Progenitor cell of endocrine pancreas (in vitro differentiated cells): ENCODE results near the gene POLK. TPM values are rescaled to one million over a fixed set of nuclear protein-coding genes. Genes with fewer than 3 reads are reported as not detected.

Experiments
- DNase-seq: peaks from one replicate; pipeline ENCODE4 v3.0.0; 2021; ENCODE audit warnings: low spot score; ENCODE audit not compliant: unreplicated experiment
- H3K27ac Mint-ChIP-seq: 2 replicates; pipeline ENCODE4 v1.8.0; 2021; ENCODE audit warnings: mild to moderate bottlenecking, moderate library complexity, mixed read lengths
- H3K27me3 Mint-ChIP-seq: 2 replicates; pipeline ENCODE4 v1.8.0; 2021; ENCODE audit warnings: mixed read lengths
- H3K36me3 Mint-ChIP-seq: 2 replicates; pipeline ENCODE4 v1.8.0; 2022; ENCODE audit warnings: mixed read lengths; ENCODE audit not compliant: insufficient read depth
- H3K4me1 Mint-ChIP-seq: 2 replicates; pipeline ENCODE4 v1.8.0; 2021; ENCODE audit warnings: low read depth, mixed read lengths
- H3K4me3 Mint-ChIP-seq: 2 replicates; pipeline ENCODE4 v1.8.0; 2021; ENCODE audit warnings: low read depth, mild to moderate bottlenecking, moderate library complexity, mixed read lengths
- H3K9me3 Mint-ChIP-seq: 2 replicates; pipeline ENCODE4 v1.8.0; 2021; ENCODE audit warnings: low read depth, mixed read lengths
- CTCF ChIP-seq: fragments of 200-600 bp; sonication (generic); IDR thresholded peaks from one replicate; pipeline ENCODE4 v1.5.0; 2021; ENCODE audit warnings: antibody characterized with exemption, mild to moderate bottlenecking; ENCODE audit not compliant: unreplicated experiment
- total RNA-seq: library from RNA; stranded (reverse); gene quantifications from 2 replicates; pipeline ENCODE4 v1.2.1, GENCODE V29; 2021

Gene POLK
- total RNA-seq, 1 donor from 2014 or later = 20.2 TPM

DNA sequence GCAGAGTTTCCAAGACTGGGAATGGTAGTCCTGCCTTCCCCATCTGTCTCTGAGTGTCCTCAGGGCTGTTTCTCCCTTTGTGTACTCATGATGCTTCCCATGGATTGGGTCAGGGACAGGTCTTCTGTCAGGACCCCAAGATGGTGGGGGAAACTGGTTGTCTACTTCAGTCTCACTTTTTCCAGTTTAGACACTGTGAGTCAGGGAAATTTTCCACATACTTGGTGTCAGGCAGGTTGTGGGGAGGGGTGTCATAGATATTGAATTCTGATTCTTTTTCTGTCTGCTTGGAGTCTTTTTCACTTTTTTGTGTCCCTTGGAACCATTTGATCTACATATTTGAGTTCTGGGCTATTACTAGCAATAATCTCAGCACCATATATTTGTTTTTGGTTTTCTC is 10.3 kb downstream of the POLK start:
- no peak for TF ChIP-seq CTCF
- Mint-ChIP-seq H3K27me3 (no peaks in the 10 kb centered on the region), H3K27ac (no peak overlapping the region), H3K4me3 (no peak overlapping the region), H3K4me1 (peaks cover 5% of the 10 kb centered on the region), H3K9me3 (peaks cover 28% of the 10 kb centered on the region), H3K36me3 (peaks cover 25% of the 10 kb centered on the region)
- no peak for DNase-seq

GRCh38 chr5:75522542-75522941 is 10.9 kb downstream of the POLK start:
- peaks cover 25% of the 10 kb centered on the region for H3K36me3 Mint-ChIP-seq
- peaks cover 5% of the 10 kb centered on the region for H3K4me1 Mint-ChIP-seq
- no peak overlapping the region for H3K4me3 Mint-ChIP-seq
- no peak for DNase-seq
- peaks cover 28% of the 10 kb centered on the region for H3K9me3 Mint-ChIP-seq
- H3K27me3 Mint-ChIP-seq = no peaks in the 10 kb centered on the region
- TF ChIP-seq CTCF = no peak
- H3K27ac Mint-ChIP-seq = no peak overlapping the region

GRCh38 chr5:75523275-75523674 is 11.6 kb downstream of the POLK start:
- DNase-seq = no peak
- TF ChIP-seq CTCF = no peak
- Mint-ChIP-seq H3K27ac (peak overlapping the region; percentile 69), H3K9me3 (peaks cover 24% of the 10 kb centered on the region), H3K4me1 (peaks cover 5% of the 10 kb centered on the region), H3K36me3 (peaks cover 21% of the 10 kb centered on the region), H3K4me3 (no peak overlapping the region), H3K27me3 (no peaks in the 10 kb centered on the region)

DNA sequence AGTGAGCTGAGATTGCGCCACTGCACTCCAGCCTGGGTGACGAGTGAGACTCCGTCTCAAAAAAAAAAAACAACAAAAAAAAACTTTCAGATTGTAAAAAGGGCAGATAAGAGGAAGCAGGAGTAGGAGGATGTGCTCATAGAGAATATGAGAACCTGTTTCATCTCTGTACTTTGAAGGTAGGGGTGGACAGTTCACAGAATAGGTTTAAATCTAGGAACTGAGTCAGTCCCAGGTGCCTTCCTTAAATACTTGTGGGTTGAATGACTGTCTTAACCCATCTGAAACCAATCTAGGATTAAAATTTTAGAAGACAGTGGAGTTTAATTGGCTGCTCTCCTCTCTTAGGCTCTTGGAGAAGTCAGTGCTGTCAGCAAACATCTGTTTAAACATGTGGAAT is 12.4 kb downstream of the POLK start:
- Mint-ChIP-seq H3K4me1 (peaks cover 6% of the 10 kb centered on the region), H3K27ac (no peak overlapping the region), H3K4me3 (no peak overlapping the region), H3K36me3 (peaks cover 19% of the 10 kb centered on the region), H3K9me3 (peaks cover 24% of the 10 kb centered on the region), H3K27me3 (no peaks in the 10 kb centered on the region)
- no peak for DNase-seq
- no peak for TF ChIP-seq CTCF

- H3K27me3 Mint-ChIP-seq = no peaks in the 10 kb centered on the region
- H3K4me3 Mint-ChIP-seq = no peak overlapping the region
- peaks cover 20% of the 10 kb centered on the region for H3K9me3 Mint-ChIP-seq
- H3K27ac Mint-ChIP-seq = no peak overlapping the region
- DNase-seq = no peak
- peaks cover 17% of the 10 kb centered on the region for H3K36me3 Mint-ChIP-seq
- TF ChIP-seq CTCF = no peak
- peaks cover 7% of the 10 kb centered on the region for H3K4me1 Mint-ChIP-seq
These were observed 12.9 kb downstream of the POLK start for GRCh38 chr5:75524591-75524990.
